ENCODE measurements around the gene ADAM12.

- TF ChIP-seq POLR2A (IDR thresholded peaks at IDR 0.05; ENCODE audit: low read depth): no peak
- TF ChIP-seq CTCF (IDR thresholded peaks at IDR 0.05): no peak
- TF ChIP-seq EP300 (IDR thresholded peaks at IDR 0.05): no peak
These were observed 147.8 kb downstream of the ADAM12 start for GRCh38 chr10:126240483-126240882.
